Measurements from ENCODE around the gene INPP5D. TPM values are rescaled to one million over a fixed set of nuclear protein-coding genes. Genes with fewer than 3 reads are reported as not detected.

INPP5D gene
- total and polyA plus RNA-seq, 4 donors = 2.9 to 18.8 (median 6.6) TPM

- Histone ChIP-seq H3K27ac (ENCODE audit: low read depth in 1 of 2, low read length in 2 of 2) (no peak overlapping the region), H3K9ac (ENCODE audit: low read depth in 1 of 2, low read length in 2 of 2) (no peak overlapping the region), H3K27me3 (ENCODE audit: control insufficient read depth in 4 of 4, insufficient read depth in 4 of 4, low read length in 3 of 4) (no peaks in the 10 kb centered on the region), H3K9me3 (ENCODE audit: control insufficient read depth in 4 of 4, low read length in 3 of 4) (no peaks in the 10 kb centered on the region), H3K4me1 (ENCODE audit: control insufficient read depth in 4 of 4, insufficient read depth in 4 of 4, low read length in 3 of 4) (no peaks in the 10 kb centered on the region), H3K4me3 (ENCODE audit: low read depth in 1 of 3, low read length in 3 of 3) (no peak overlapping the region), H3K36me3 (ENCODE audit: control insufficient read depth in 4 of 4, insufficient read depth in 3 of 4, low read depth in 1 of 4, low read length in 3 of 4) (no peaks in the 10 kb centered on the region)
- no peak for DNase-seq (ENCODE audit: low spot score)
- TF ChIP-seq SP1 (IDR thresholded peaks at IDR 0.05) (no peak), MAX (IDR thresholded peaks at IDR 0.05) (no peak), TAF1 (conservative IDR thresholded peaks at IDR 0.05) (no peak), YY1 (IDR thresholded peaks at IDR 0.05) (no peak), NR2F2 (IDR thresholded peaks at IDR 0.05) (no peak), RXRA (IDR thresholded peaks at IDR 0.05) (no peak), ATF3 (IDR thresholded peaks at IDR 0.05) (no peak), JUND (IDR thresholded peaks at IDR 0.05) (no peak)
- TF ChIP-seq, protein P1, sequence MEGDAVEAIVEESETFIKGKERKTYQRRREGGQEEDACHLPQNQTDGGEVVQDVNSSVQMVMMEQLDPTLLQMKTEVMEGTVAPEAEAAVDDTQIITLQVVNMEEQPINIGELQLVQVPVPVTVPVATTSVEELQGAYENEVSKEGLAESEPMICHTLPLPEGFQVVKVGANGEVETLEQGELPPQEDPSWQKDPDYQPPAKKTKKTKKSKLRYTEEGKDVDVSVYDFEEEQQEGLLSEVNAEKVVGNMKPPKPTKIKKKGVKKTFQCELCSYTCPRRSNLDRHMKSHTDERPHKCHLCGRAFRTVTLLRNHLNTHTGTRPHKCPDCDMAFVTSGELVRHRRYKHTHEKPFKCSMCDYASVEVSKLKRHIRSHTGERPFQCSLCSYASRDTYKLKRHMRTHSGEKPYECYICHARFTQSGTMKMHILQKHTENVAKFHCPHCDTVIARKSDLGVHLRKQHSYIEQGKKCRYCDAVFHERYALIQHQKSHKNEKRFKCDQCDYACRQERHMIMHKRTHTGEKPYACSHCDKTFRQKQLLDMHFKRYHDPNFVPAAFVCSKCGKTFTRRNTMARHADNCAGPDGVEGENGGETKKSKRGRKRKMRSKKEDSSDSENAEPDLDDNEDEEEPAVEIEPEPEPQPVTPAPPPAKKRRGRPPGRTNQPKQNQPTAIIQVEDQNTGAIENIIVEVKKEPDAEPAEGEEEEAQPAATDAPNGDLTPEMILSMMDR (IDR thresholded peaks at IDR 0.05; ENCODE audit: low read depth, low read length, missing input control) = no peak
- TF ChIP-seq, protein P2, sequence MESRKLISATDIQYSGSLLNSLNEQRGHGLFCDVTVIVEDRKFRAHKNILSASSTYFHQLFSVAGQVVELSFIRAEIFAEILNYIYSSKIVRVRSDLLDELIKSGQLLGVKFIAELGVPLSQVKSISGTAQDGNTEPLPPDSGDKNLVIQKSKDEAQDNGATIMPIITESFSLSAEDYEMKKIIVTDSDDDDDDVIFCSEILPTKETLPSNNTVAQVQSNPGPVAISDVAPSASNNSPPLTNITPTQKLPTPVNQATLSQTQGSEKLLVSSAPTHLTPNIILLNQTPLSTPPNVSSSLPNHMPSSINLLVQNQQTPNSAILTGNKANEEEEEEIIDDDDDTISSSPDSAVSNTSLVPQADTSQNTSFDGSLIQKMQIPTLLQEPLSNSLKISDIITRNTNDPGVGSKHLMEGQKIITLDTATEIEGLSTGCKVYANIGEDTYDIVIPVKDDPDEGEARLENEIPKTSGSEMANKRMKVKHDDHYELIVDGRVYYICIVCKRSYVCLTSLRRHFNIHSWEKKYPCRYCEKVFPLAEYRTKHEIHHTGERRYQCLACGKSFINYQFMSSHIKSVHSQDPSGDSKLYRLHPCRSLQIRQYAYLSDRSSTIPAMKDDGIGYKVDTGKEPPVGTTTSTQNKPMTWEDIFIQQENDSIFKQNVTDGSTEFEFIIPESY (IDR thresholded peaks at IDR 0.05) = no peak
- 84% methylated on average over 5 of the region's 5 CpGs for WGBS
These were observed 165.3 kb downstream of the INPP5D start for GRCh38 chr2:233225230-233226068.

- TF ChIP-seq EGR1 (IDR thresholded peaks at IDR 0.05; ENCODE audit: low read depth in 2 of 2) (no peak), MAX (IDR thresholded peaks at IDR 0.05) (no peak), GABPA (IDR thresholded peaks at IDR 0.05 in 1 of 2, conservative IDR thresholded peaks at IDR 0.05 in 1 of 2) (no peak), SP1 (IDR thresholded peaks at IDR 0.05) (no peak), HNF4A (conservative IDR thresholded peaks at IDR 0.05) (no peak), YY1 (IDR thresholded peaks at IDR 0.05) (no peak), FOXA2 (IDR thresholded peaks at IDR 0.05) (no peak), TAF1 (conservative IDR thresholded peaks at IDR 0.05) (no peak), NR2F2 (IDR thresholded peaks at IDR 0.05) (no peak)
- TF ChIP-seq, protein P2 (IDR thresholded peaks at IDR 0.05) = no peak
- TF ChIP-seq, protein P1 (IDR thresholded peaks at IDR 0.05; ENCODE audit: low read depth, low read length, missing input control) = no peak
- H3K27ac ChIP-seq (ENCODE audit: low read depth in 1 of 2, low read length in 2 of 2) = no peak overlapping the region
- no peak overlapping the region for H3K9ac ChIP-seq (ENCODE audit: low read depth in 1 of 2, low read length in 2 of 2)
- 83% methylated on average over 2 of the region's 2 CpGs for WGBS
- no peaks in the 10 kb centered on the region for H3K9me3 ChIP-seq (ENCODE audit: control insufficient read depth in 4 of 4, low read length in 3 of 4)
- H3K36me3 ChIP-seq (ENCODE audit: control insufficient read depth in 4 of 4, insufficient read depth in 3 of 4, low read depth in 1 of 4, low read length in 3 of 4) = no peaks in the 10 kb centered on the region
- H3K27me3 ChIP-seq (ENCODE audit: control insufficient read depth in 4 of 4, insufficient read depth in 4 of 4, low read length in 3 of 4) = no peaks in the 10 kb centered on the region
- H3K4me1 ChIP-seq (ENCODE audit: control insufficient read depth in 4 of 4, insufficient read depth in 4 of 4, low read length in 3 of 4) = no peaks in the 10 kb centered on the region
- no peak overlapping the region for H3K4me3 ChIP-seq (ENCODE audit: low read depth in 1 of 3, low read length in 3 of 3)
- DNase-seq (ENCODE audit: low spot score) = no peak
These were observed 166.4 kb downstream of the INPP5D start for GRCh38 chr2:233226511-233227031.

Measured in liver (tissue), 9 donors.